Skeletal muscle tissue (tissue), 4 donors: ENCODE data around the gene PARP3. TPM values are rescaled to one million over a fixed set of nuclear protein-coding genes. Genes with fewer than 3 reads are reported as not detected.
A peak's percentile ranks its signal among the peaks of the same experiment; 100 is the strongest.

ENCODE experiments used
- H3K27ac ChIP-seq: one replicate; pipeline ENCODE4 v1.7.0; 2013; ENCODE audit warnings: mild to moderate bottlenecking, low read depth, low read length, inconsistent platforms
- H3K27me3 ChIP-seq, 3 donors: one replicate each; pipeline ENCODE4 v1.7.0; 2013; ENCODE audit warnings: low read length in 3 of 3; ENCODE audit not compliant: control insufficient read depth in 3 of 3, insufficient read depth in 3 of 3
- H3K36me3 ChIP-seq, 3 donors: one replicate each; pipeline ENCODE4 v1.7.0; 2013; ENCODE audit warnings: low read length in 3 of 3; ENCODE audit not compliant: control insufficient read depth in 3 of 3, insufficient read depth in 3 of 3
- H3K4me1 ChIP-seq, 3 donors: one replicate each; pipeline ENCODE4 v1.7.0; 2013; ENCODE audit warnings: low read length in 3 of 3, mild to moderate bottlenecking in 3 of 3; ENCODE audit not compliant: control insufficient read depth in 3 of 3, insufficient read depth in 3 of 3
- H3K4me3 ChIP-seq, 3 donors: one replicate each; pipeline ENCODE4 v1.7.0; 2013; ENCODE audit warnings: low read length in 3 of 3
- H3K9ac ChIP-seq, 3 donors: one replicate each; pipeline ENCODE4 v1.7.0; 2013; ENCODE audit warnings: low read length in 3 of 3, mild to moderate bottlenecking in 3 of 3, moderate library complexity in 2 of 3, low read depth in 1 of 3
- H3K9me3 ChIP-seq, 3 donors: one replicate each; pipeline ENCODE4 v1.7.0; 2013; ENCODE audit warnings: low read length in 3 of 3; ENCODE audit not compliant: control insufficient read depth in 3 of 3
- total RNA-seq: library from RNA; depleted of rRNA; stranded (reverse); fragments of >200 nt; gene quantifications from one replicate; pipeline ENCODE4 v1.2.3, GENCODE V29; 2014
- donor health status: Osteomylitis.

The PARP3 gene
- total RNA-seq, 1 donor from 2014 or later = 6.3 TPM

DNA sequence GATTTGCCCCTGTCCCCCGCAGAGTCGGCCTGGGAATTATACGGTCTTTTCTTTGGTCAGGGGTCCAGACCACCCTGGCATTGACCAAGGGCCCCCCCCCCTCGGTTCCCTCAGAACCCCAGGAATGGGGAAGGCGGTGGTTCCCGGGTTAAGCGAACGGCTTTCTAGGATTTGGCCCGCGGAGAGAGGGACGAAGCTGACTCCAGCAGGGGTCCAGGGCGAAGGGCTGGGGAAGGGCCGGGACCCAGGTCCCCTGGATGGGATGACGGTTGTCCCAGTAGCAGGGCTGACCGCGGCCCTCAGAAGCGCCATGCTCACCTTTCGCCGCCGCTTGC lies 733 bp upstream of the PARP3 start:
- Histone ChIP-seq H3K4me3 (peak overlapping the region; percentile 76 to 87 (median 84)), H3K27me3 (no peaks in the 10 kb centered on the region), H3K4me1 (peaks cover 23 to 31% (median 26%) of the 10 kb centered on the region in 3 donors), H3K36me3 (peaks cover 26 to 42% (median 38%) of the 10 kb centered on the region in 3 donors), H3K9ac (peak overlapping the region; percentile 76 to 92 (median 89)), H3K27ac (peak overlapping the region; percentile 79), H3K9me3 (no peaks in the 10 kb centered on the region)

DNA sequence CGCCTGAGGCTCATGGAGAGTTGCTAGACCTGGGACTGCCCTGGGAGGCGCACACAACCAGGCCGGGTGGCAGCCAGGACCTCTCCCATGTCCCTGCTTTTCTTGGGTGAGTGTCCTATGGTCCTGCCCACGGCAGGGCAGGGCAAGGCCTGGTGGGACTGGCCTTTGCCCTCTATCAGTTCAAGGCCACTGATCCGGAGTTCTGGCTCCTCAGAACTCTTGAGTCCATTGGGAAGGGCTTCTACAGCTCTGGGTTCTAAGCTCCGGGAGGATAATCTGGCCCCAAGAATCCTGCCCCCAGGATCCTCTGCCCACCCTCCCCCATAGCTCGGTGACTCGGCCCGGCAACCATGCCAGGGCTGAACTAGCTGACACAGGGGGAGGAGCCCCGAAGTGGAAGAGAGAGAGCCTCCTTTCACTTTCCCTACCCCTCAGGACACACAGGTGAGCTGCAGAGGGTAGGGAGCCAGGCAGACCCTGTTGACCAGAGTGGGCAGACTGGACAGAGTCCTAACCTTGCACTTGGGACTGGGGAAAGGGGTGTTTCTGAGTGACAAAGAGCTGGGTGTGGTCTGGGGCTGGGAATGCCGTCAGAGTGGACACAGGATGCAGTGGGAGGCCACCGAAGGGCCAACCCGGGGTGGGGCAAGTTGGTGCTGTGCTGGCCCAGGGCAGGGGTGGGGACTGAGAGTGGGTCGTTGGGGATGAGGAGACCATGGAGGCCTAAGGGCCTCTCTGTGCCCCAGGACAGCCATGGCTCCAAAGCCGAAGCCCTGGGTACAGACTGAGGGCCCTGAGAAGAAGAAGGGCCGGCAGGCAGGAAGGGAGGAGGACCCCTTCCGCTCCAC lies 664 bp downstream of the PARP3 start:
- Histone ChIP-seq H3K4me1 (peaks cover 23 to 31% (median 26%) of the 10 kb centered on the region in 3 donors), H3K4me3 (peak overlapping the region; percentile 87 to 92 (median 88)), H3K27me3 (no peaks in the 10 kb centered on the region), H3K27ac (peak overlapping the region; percentile 97), H3K9me3 (no peaks in the 10 kb centered on the region), H3K9ac (peak overlapping the region; percentile 88 to 98 (median 97)), H3K36me3 (peaks cover 21 to 31% (median 27%) of the 10 kb centered on the region in 3 donors)

DNA sequence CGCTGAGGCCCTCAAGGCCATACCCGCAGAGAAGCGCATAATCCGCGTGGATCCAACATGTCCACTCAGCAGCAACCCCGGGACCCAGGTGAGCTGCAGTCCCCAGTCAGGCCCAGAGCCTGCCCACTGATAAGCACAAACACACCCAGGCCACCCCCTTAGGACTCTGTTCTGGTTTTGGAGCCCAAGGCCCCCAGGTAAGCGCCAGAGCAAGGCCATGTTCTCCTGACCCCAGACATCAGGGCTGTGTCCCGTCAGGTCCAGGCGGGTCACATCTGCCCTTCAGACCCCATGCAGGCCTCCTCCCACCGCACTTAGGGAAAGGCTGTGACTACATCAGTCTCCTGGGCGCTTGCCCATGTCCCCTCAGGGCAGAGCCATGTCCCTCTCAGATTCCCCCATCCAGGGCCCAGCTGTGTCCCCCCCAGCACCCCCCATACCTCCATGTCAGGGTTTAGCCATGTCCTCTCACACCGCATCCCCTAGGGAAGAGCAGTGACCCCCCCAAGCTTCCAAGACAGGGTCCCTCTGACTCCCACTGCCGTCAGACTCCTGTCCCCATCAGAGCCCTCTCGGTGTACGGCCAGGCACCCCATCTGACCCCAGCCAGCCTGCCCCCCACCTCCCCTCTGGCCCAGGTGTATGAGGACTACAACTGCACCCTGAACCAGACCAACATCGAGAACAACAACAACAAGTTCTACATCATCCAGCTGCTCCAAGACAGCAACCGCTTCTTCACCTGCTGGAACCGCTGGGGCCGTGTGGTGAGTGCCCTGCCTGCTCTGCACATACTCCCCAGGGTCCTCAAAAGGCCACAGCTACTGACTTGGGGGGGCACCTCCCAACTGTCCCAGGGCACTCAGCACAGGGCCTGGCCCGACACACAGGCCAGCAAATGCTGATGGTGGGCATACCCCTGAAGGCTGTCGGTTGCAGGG lies 1.6 kb downstream of the PARP3 start:
- Histone ChIP-seq H3K36me3 (peaks cover 23 to 29% (median 24%) of the 10 kb centered on the region in 3 donors), H3K27me3 (no peaks in the 10 kb centered on the region), H3K27ac (peak overlapping the region; percentile 97), H3K9me3 (no peaks in the 10 kb centered on the region), H3K4me1 (peaks cover 23 to 31% (median 26%) of the 10 kb centered on the region in 3 donors), H3K4me3 (peak overlapping the region in 2 of 3 donors; percentile 88 to 92), H3K9ac (peak overlapping the region in 2 of 3 donors; percentile 97 to 98)

DNA sequence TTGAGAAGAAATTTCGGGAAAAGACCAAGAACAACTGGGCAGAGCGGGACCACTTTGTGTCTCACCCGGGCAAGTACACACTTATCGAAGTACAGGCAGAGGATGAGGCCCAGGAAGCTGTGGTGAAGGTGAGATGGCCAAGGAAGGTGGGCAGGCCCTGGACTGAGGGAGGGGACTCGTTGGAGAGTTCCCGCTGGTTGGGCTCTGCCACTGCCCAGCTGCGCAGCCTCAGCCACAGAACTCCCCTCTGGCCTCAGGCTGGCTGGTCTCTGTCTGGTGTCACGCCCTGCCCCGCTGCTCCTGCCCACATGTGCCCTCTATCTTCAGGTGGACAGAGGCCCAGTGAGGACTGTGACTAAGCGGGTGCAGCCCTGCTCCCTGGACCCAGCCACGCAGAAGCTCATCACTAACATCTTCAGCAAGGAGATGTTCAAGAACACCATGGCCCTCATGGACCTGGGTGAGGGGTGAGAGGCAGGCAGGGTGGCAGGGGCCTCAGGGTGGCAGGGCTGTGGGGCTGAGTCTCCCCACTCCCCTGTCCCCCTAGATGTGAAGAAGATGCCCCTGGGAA lies 2.4 kb downstream of the PARP3 start:
- no peak overlapping the region for H3K27ac ChIP-seq
- peaks cover 23 to 31% (median 31%) of the 10 kb centered on the region in 3 donors for H3K36me3 ChIP-seq

DNA sequence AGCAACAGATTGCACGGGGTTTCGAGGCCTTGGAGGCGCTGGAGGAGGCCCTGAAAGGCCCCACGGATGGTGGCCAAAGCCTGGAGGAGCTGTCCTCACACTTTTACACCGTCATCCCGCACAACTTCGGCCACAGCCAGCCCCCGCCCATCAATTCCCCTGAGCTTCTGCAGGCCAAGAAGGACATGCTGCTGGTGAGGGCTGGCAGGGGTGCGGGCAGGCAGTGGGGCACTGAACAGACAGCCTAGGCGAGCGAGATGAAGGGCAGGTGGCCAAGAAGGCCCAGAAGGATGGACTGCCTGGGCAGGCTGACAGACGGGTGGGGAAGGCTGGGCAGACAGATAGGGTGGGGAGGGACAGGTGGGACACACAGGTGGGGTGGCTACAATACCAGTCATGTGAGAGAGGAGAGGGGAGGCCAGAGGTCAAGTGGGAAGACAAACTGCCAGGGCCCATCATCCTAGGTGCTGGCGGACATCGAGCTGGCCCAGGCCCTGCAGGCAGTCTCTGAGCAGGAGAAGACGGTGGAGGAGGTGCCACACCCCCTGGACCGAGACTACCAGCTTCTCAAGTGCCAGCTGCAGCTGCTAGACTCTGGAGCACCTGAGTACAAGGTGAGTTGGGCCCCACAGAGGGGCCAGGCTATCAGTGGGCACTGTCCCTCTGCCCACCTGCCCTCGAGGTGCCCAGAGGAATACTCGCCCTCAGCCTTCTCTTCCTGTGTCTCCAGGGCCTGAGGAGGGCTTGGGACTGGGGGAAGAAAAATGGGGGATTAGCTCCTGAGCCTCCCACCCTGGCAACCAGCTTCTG lies 3.1 kb downstream of the PARP3 start:
- peaks cover 23 to 31% (median 26%) of the 10 kb centered on the region in 3 donors for H3K4me1 ChIP-seq
- H3K9ac ChIP-seq = no peak overlapping the region
- H3K4me3 ChIP-seq = no peak overlapping the region
- H3K27ac ChIP-seq = no peak overlapping the region
- H3K9me3 ChIP-seq = no peaks in the 10 kb centered on the region
- H3K27me3 ChIP-seq = no peaks in the 10 kb centered on the region
- peaks cover 27 to 31% (median 31%) of the 10 kb centered on the region in 3 donors for H3K36me3 ChIP-seq

More for the DNA sequence above, 2.4 kb downstream of the PARP3 start:
- peaks cover 23 to 31% (median 26%) of the 10 kb centered on the region in 3 donors for H3K4me1 ChIP-seq
- H3K27me3 ChIP-seq = no peaks in the 10 kb centered on the region
- H3K9me3 ChIP-seq = no peaks in the 10 kb centered on the region
- H3K9ac ChIP-seq = no peak overlapping the region
- no peak overlapping the region for H3K4me3 ChIP-seq

DNA sequence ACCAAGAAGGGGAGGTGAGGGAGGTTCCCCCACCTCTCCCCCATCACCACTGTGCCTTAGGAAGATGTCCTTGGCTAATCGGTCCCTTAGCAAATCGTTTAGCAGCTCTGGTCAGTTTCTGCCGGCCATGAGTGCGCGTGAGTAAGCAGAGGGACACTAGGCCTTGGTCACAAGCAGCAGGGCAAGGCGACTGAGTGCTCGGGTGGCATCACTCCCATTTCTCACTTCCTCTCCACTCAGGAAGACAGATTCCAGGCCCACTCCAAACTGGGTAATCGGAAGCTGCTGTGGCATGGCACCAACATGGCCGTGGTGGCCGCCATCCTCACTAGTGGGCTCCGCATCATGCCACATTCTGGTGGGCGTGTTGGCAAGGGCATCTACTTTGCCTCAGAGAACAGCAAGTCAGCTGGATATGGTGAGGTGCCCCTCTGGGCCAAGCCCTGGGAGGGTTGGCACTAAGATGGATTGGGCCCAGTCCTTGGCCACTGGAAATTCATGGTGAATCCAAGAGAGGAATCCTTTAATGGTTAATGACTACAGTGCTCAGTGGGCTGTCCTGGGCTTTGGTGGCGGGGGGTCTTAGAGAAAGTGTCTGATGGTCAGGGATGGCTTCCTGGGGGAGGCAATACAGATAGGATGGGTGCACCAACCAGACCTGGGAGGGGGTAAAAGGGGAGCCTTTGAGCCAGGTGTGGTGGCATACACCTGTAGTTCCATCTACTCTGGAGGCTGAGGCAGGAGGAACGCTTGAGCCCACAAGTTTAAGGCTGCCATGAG lies 4.0 kb downstream of the PARP3 start:
- Histone ChIP-seq H3K27me3 (no peaks in the 10 kb centered on the region), H3K9ac (no peak overlapping the region), H3K4me3 (no peak overlapping the region), H3K36me3 (peaks cover 27 to 31% (median 31%) of the 10 kb centered on the region in 3 donors), H3K27ac (no peak overlapping the region), H3K4me1 (peaks cover 18 to 22% (median 18%) of the 10 kb centered on the region in 3 donors), H3K9me3 (no peaks in the 10 kb centered on the region)

DNA sequence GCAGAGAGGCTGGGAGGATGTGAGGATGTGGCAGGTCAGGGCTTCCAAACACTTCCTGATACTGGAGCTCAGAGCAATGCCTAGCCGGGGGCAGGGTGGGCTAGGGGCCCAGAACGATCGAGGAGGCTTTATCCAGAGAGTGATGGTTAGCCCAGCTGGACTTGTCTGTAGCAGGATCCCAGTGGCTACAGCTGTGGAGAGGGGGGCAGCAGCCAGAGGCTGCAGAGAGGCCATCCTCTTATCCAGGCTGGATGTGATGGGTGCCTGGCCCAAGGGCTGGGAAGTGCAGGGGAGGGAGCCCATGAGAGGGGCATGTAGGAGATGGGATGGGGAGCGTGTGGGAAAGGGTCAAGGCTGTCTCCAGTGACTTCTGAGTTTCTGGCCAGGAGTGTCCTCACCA lies 4.6 kb downstream of the PARP3 start:
- Histone ChIP-seq H3K9ac (no peak overlapping the region), H3K27ac (no peak overlapping the region), H3K36me3 (peaks cover 27 to 31% (median 31%) of the 10 kb centered on the region in 3 donors), H3K27me3 (no peaks in the 10 kb centered on the region), H3K9me3 (no peaks in the 10 kb centered on the region), H3K4me1 (peaks cover 13 to 16% (median 15%) of the 10 kb centered on the region in 3 donors), H3K4me3 (no peak overlapping the region)

DNA sequence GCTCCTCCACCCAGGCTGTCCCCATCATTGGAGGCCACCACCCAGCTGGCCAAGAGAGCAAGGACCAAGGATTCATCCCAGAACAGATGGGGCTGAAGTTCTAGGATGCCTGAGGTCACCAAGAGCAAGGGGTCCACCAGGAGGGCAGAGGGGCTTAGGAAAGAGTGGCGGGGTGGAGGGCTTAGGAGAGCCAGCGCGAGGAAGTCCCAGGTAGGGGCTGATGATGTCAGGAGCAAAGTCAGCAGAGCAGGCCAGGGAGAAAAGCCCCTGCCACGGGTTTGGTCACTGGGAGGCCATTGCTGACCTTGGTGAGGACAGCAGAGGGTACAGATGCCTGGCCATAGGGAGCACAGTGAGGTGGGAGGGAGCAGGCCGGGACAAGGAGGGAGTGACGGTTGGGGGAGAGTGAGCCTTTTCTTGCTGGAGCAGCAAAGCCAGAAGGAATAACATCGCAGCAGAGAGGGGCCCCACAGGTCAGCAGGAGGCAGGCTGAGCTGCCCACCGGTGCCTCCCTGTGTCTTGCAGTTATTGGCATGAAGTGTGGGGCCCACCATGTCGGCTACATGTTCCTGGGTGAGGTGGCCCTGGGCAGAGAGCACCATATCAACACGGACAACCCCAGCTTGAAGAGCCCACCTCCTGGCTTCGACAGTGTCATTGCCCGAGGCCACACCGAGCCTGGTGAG lies 5.2 kb downstream of the PARP3 start:
- H3K4me3 ChIP-seq = no peak overlapping the region
- no peaks in the 10 kb centered on the region for H3K27me3 ChIP-seq

More for the DNA sequence above, 5.2 kb downstream of the PARP3 start:
- H3K4me1 ChIP-seq = peaks cover 11 to 13% (median 13%) of the 10 kb centered on the region in 3 donors
- no peak overlapping the region for H3K27ac ChIP-seq
- H3K36me3 ChIP-seq = peaks cover 27 to 31% (median 31%) of the 10 kb centered on the region in 3 donors
- H3K9ac ChIP-seq = no peak overlapping the region
- H3K9me3 ChIP-seq = no peaks in the 10 kb centered on the region
